Stimulated activated CD4-positive, alpha-beta T cell treated with anti-CD3 and anti-CD28 coated beads, Interleukin-2, amount 100 ng/mL, for 4 hours (primary cell): ENCODE data around the gene TUBA8.
"Not testable (repeated sequence)": the region's sequence is repeated elsewhere in the genome, so short reads cannot be mapped to it uniquely, and the experiment has no call there.

Source experiments
- DNase-seq: peaks from one replicate; pipeline ENCODE4 v3.0.0-alpha.2; 2020; ENCODE audit warnings: low read depth

Gene TUBA8

GRCh38 chr22:18110194-18110953 lies at the start of gene TUBA8:
Gene TUBA8, plus strand, starts transcription at chr22:18110809. Its CDS starts 57 bp downstream, at chr22:18110866.
- peak; percentile 57 for DNase-seq

GRCh38 chr22:18062421-18062820 lies 48.2 kb upstream of the TUBA8 start:
- DNase-seq: no peak

DNA sequence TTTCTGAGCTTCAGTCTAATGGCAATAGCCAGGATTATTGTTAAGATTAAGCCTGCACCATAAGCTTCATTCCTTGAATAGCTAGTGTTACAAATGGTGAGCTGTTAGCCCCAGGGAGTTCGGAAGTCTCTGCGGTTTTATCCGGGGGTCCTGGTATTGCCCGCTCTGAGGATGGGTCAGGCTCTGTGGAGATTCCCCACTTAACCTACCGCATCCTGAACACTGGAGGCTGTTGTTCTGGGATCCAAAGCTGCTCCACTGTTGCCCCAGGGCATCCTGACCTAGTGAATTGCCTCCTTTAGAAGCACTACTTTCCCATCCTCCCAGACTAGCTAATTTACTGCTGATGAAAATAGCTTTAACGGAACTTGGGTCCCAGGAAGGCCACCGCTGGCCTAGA lies 47.3 kb upstream of the TUBA8 start:
- DNase-seq: no peak

DNA sequence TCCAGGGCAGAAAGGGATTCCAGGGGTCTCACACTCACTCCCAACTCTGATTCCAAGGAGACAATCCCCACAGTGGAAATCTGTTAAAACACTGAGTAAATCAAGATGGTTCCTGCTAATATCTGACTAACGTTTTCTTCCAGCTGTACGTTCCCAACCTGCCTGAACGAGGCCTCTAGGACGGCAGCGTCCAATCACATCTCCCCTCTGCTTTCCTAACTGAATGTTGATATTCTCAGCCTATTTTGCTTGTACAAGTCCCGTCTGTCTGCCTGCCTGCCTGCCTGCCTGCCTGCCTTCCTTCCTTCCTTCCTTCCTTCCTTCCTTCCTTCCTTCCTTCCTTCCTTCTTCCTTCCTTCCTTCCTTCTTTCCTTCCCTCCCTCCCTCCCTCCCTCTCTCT lies 46.9 kb upstream of the TUBA8 start:
- DNase-seq: not testable (repeated sequence)

GRCh38 chr22:18064636-18065035 lies 46.0 kb upstream of the TUBA8 start:
- DNase-seq: no peak

GRCh38 chr22:18065256-18065655 lies 45.4 kb upstream of the TUBA8 start:
- no peak for DNase-seq

DNA sequence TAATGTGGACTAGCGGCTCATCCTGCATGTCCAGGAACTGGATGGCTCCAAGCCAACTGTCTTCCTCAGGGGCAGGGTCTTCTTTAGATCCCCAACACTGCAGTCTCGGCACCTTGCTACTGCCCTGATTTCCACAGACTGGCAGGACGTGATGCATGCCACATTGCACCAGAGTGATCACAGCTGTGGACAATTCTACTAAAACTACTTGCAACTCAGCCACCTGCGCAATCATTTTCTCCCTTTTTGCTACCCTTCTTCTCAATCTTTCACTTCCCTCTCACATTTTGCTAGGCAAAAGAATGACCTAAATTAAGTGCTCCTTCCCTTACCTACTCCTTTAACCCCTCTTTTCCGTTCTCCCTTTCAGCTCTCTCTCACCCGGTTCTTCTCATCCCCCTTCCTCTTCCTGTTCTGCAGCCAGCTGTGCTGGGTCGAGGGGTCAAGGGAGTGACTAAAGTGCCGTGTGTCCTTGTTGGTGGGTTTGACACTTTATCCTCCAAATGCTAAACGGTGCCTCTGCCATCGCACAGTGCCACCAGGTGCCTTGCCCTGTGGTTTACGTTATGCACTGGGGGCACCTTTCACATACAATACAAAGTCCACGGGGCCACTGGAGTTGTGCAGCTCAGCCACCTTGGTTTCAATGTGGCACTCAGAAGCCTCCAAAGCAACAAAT lies 44.3 kb upstream of the TUBA8 start:
- no peak for DNase-seq

DNA sequence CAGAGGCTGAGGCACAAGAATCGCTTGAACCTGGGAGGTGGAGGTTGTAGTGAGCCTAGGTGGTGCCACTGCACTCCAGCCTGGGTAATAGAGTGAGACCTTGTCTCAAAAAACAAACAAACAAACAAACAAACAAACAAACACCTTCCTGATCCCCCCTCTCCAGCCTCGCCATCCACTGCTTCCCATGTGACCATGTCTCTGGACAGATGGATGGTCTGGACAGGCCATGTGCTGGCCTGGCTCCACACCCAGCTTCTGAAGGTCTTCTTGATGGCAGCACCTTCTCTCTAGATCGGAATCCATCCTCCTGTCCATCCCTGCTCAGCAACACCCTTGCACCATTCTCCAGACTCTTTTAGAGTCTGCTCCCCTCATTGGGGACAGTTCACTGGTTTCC lies 43.5 kb upstream of the TUBA8 start:
- no peak for DNase-seq

- no peak for DNase-seq
These were observed 42.9 kb upstream of the TUBA8 start for GRCh38 chr22:18067548-18068341.

- no peak for DNase-seq
These were observed 42.1 kb upstream of the TUBA8 start for GRCh38 chr22:18068381-18068988.

DNA sequence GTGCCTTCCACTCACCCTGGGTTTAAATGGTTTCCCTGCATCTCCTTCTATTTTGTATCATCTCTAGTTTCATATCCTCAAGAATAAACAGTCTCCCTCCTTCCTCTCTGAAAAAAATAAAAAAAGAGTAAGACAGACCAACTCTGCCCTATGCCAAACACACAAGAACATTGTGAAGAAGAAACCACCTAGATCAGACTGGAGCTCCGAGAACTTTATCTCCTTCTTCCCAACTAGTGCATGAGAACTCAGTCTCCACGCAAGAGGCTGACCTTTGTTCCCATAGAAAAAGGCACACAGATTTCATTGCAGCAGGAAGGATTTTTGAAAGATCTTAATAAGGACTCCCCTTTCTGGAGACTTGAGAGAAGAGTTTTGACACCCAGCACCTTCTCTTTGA lies 41.6 kb upstream of the TUBA8 start:
- DNase-seq: no peak

- no peak for DNase-seq
These were observed 40.6 kb upstream of the TUBA8 start for GRCh38 chr22:18070041-18070440.

DNA sequence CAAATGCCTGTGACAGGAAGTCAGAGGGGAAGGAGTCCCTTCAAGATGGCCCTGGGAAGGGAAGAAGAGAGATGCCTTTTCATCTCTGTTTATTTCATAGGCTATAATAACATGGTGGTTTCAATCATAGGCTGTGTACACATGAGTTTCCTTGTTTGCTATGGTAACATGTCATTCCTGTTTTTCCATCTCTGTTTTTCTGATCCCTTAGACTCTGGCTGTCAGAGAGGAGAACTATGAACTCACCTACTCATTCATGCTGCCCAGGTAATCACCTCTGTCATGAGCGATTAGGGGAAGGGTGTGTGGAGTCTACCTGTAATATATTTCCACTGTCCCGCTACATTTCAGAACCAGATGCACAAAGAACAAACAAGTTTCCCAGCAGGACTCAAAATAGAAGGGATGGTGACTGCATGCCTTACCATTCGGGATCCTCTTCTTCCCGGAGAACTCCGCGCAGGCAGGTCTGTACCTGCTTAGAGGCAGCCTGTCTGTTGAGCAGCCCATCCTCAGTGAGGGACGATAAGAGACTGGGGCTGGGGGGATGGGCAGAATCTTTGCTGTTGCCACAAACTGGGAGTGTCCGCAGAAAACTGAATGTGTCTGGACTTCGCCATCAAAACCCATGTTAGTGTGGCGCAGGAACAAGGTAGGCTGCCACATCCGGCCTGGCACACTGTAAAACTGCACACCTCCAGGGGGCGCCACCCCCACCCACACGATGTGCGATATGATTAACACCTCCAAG lies 39.9 kb upstream of the TUBA8 start:
- DNase-seq: no peak

GRCh38 chr22:18071307-18071967 lies 39.2 kb upstream of the TUBA8 start:
- not testable (repeated sequence) for DNase-seq

GRCh38 chr22:18071968-18072310 lies 38.7 kb upstream of the TUBA8 start:
- DNase-seq: no peak

DNA sequence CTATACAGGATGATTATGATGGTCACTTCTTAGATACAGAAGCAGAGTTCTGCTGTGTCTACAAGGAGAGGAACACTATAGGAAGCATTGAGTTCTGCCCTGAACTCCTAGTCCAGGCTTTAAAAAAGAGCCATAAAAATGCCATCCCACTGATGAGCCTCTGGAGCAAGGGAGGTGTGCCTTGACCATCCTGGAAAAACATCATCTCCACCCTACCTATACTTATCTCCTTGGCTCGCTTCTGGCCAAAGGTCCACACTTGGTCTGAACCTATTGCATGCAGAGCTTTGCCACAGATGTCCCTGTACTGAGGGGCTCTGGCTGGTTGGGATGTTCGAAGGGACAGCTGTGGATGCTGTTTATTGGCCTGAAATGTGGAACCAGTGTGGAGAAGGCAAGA lies 37.1 kb upstream of the TUBA8 start:
- DNase-seq: no peak

DNA sequence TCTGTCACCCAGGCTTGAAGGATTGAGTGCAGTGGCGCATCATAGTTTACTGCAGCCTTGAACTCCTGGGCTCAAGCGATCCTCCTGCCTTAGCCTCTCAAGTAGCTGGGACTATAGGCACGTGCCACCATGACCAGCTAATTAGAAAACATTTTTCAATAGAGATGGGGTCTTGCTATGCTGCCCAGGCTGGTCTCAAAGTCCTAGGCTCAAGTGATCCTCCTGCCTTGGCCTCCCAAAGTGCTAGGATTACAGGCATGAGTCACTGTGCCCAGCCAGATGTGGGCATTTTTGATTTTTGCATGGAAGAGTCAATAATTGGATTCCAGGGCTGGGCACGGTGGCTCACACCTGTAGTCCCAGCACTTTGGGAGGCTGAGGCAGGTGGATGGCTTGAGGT lies 36.7 kb upstream of the TUBA8 start:
- DNase-seq: not testable (repeated sequence)

DNA sequence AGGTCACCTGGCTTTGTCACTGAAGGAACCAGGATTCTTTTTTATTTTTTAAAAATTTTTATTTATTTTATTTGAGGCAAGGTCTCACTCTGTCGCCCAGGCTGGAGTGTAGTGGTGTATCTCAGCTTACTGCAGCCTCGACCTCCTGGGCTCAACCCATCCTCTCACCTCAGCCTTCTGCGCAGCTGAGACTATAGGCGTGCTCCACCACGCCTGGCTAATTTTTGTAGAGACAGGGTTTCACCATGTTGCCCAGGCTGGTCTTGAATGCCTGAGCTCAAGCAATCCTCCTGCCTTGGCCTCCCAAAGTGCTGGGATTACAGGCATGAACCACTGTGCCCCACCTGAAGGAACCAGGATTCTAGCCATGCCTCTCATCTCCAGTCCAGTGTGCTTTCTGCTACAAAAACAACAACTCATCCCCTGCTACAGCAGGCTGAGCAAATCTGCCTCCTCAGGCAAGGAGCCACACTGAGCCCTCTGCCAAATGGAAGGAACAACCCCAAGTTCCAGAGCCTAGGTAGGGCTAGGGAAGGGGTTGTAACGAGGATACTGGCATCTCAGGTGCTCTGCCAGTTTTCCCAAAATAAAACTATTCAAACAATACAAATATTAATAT lies 35.4 kb upstream of the TUBA8 start:
- DNase-seq: no peak

DNA sequence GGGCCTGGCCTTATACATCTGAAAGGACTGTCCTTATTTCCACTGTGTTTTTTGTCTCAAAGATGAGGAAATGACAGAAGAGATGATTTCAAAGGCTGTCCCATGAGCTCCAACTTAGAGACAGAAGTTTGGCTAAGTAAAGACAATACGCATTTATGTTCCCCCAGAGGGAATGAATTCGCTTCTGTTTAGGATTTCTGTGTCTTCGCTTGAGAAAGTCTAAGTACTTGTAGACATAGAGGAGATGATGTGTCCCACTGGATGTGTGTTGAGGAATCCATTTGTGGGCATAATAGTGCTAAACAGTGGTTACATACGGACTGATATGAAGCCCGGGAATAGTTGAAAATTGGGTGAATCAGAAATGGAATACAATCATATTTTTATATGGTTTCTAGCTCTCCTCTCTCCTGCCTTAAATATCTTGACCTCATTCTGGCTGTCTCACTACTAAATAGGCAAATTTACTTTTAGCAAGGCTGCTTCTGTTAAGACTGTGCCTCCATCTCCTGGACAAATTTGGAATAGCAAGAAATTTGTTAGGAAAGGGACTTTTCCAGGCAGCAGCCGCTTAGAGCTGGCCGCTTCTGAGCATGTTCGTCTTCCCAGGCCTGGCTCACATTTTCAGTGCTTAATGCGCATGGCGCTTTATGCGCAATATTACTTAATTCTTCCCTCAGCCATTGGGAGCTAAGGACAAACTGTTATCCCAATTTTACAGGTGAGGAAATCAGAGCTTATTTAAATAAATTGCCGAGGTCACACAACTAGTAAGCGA lies 34.7 kb upstream of the TUBA8 start:
- no peak for DNase-seq

DNA sequence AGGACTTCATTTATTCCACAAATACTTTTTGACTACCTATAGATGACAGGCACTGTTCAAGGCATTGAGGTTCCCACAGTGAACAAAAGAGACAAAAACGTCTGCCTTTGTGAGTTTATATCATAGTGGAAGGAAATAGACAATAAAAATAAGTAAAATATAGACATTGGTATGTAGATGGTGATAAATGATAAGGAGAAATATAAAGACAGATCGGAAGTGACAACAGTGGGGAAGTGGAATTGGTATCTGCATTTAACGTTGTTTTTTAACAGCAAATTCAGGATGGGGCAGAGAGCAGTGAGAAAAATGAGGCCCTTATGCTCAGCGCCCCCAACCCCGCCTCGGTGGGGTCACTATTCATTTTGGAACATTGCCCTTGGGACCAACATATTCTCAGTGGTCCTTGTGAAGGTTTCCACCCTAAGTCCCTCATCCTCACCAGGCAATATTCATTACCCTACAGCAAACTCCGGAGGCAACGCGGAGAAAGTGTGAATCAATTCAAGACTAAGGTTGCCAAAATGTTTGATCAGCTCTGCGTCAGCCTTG lies 33.4 kb upstream of the TUBA8 start:
- DNase-seq: no peak
